ENCODE results near the gene TNIP1.

GRCh38 chr5:151115272-151115905, 34.6 kb upstream of the TNIP1 start:
- TF ChIP-seq, protein P1, sequence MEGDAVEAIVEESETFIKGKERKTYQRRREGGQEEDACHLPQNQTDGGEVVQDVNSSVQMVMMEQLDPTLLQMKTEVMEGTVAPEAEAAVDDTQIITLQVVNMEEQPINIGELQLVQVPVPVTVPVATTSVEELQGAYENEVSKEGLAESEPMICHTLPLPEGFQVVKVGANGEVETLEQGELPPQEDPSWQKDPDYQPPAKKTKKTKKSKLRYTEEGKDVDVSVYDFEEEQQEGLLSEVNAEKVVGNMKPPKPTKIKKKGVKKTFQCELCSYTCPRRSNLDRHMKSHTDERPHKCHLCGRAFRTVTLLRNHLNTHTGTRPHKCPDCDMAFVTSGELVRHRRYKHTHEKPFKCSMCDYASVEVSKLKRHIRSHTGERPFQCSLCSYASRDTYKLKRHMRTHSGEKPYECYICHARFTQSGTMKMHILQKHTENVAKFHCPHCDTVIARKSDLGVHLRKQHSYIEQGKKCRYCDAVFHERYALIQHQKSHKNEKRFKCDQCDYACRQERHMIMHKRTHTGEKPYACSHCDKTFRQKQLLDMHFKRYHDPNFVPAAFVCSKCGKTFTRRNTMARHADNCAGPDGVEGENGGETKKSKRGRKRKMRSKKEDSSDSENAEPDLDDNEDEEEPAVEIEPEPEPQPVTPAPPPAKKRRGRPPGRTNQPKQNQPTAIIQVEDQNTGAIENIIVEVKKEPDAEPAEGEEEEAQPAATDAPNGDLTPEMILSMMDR (IDR thresholded peaks at IDR 0.05), result peak in 6 of 7 experiments; percentile 34 to 97 (median 93)
- TF ChIP-seq POLR2A (IDR thresholded peaks at IDR 0.05) (no peak), POLR2AphosphoS5 (IDR thresholded peaks at IDR 0.05) (peak in 1 of 3 donors; percentile 70)

Data from stomach (tissue), 4 donors.